HEK293 (cell line): ENCODE measurements around the gene UFL1.

Experiments
- CTCF ChIA-PET: fragments of 350-600 bp; formaldehyde crosslinking; extraction: SDS; loops from one replicate; lab custom pipeline; 2021; ENCODE audit warnings: antibody characterized with exemption; lab: Yijun Ruan, JAX
- POLR2A ChIA-PET: fragments of 300-600 bp; formaldehyde crosslinking; extraction: SDS; loops from one replicate; lab custom pipeline; 2020; ENCODE audit warnings: antibody characterized with exemption, inconsistent platforms; lab: Yijun Ruan, JAX
- H3K27ac ChIP-seq: fragments of 200-500 bp; sonication (Bioruptor generic); 2 replicates; pipeline ENCODE4 v1.5.1; 2014; ENCODE audit warnings: low read depth, low read length, control low read depth, inconsistent platforms; ENCODE audit errors: extremely low read depth
- H3K36me3 ChIP-seq, 2 experiments: fragments of 200-500 bp in 1 of 2; sonication (Bioruptor generic) in 1 of 2; 1 replicate in 1 of 2; 2 replicates in 1 of 2; pipeline ENCODE4 v1.5.1; 2014 to 2017; ENCODE audit warnings: inconsistent platforms in 2 of 2, low read length in 2 of 2; ENCODE audit not compliant: control insufficient read depth in 2 of 2, insufficient read depth in 1 of 2
- H3K4me1 ChIP-seq: fragments of 200-500 bp; sonication (Bioruptor generic); 2 replicates; pipeline ENCODE4 v1.5.1; 2014; ENCODE audit warnings: mild to moderate bottlenecking, low read length, inconsistent platforms; ENCODE audit not compliant: control insufficient read depth, insufficient read depth
- H3K4me3 ChIP-seq: 2 replicates; pipeline ENCODE4 v1.5.1; 2011; ENCODE audit warnings: low read depth, mild to moderate bottlenecking, control low read depth, low read length, moderate library complexity
- H3K9me3 ChIP-seq: fragments of 200-500 bp; sonication (Bioruptor generic); 2 replicates; pipeline ENCODE4 v1.5.1; 2014; ENCODE audit warnings: low read depth, low read length, inconsistent platforms; ENCODE audit not compliant: control insufficient read depth, insufficient read depth
- EGR2 ChIP-seq: fragments of 450-650 bp; formaldehyde crosslinking; IDR thresholded peaks from 2 replicates; pipeline ENCODE4 v1.5.1; 2016; ENCODE audit warnings: low read depth, missing biosample characterization, missing genetic modification characterization
- GLIS2 ChIP-seq: fragments of 450-650 bp; formaldehyde crosslinking; IDR thresholded peaks from 2 replicates; pipeline ENCODE4 v1.5.1; 2016; ENCODE audit warnings: missing biosample characterization, missing genetic modification characterization
- KLF16 ChIP-seq: fragments of 450-650 bp; formaldehyde crosslinking; IDR thresholded peaks from 2 replicates; pipeline ENCODE4 v1.5.1; 2017; ENCODE audit warnings: missing biosample characterization, missing genetic modification characterization
- KLF7 ChIP-seq: fragments of 450-650 bp; formaldehyde crosslinking; IDR thresholded peaks from 2 replicates; pipeline ENCODE4 v1.5.1; 2016; ENCODE audit warnings: missing biosample characterization, missing genetic modification characterization, borderline replicate concordance
- ZNF140 ChIP-seq: fragments of 450-650 bp; formaldehyde crosslinking; IDR thresholded peaks from 2 replicates; pipeline ENCODE4 v1.5.1; 2016; ENCODE audit warnings: missing biosample characterization, missing genetic modification characterization
- ZNF174 ChIP-seq: fragments of 450-650 bp; formaldehyde crosslinking; IDR thresholded peaks from 2 replicates; pipeline ENCODE4 v1.5.0; 2017; ENCODE audit warnings: missing biosample characterization, mild to moderate bottlenecking, missing genetic modification characterization
- ZNF202 ChIP-seq: fragments of 450-650 bp; formaldehyde crosslinking; IDR thresholded peaks from 2 replicates; pipeline ENCODE4 v1.5.1; 2016; ENCODE audit warnings: missing biosample characterization, missing genetic modification characterization, borderline replicate concordance
- ZNF266 ChIP-seq: fragments of 450-650 bp; formaldehyde crosslinking; IDR thresholded peaks from 2 replicates; pipeline ENCODE4 v1.5.1; 2016; ENCODE audit warnings: missing biosample characterization, missing genetic modification characterization, low read depth
- ZNF335 ChIP-seq: fragments of 450-650 bp; formaldehyde crosslinking; conservative IDR thresholded peaks from 2 replicates; pipeline ENCODE4 v1.5.1; 2016; ENCODE audit warnings: missing biosample characterization, missing genetic modification characterization
- ZNF37A ChIP-seq: fragments of 450-650 bp; IDR thresholded peaks from 2 replicates; pipeline ENCODE4 v1.5.1; 2018; ENCODE audit warnings: missing biosample characterization, missing genetic modification characterization
- ZNF423 ChIP-seq: fragments of 450-650 bp; formaldehyde crosslinking; IDR thresholded peaks from 2 replicates; pipeline ENCODE4 v1.5.1; 2016; ENCODE audit warnings: missing biosample characterization, missing genetic modification characterization
- ZNF555 ChIP-seq: fragments of 450-650 bp; formaldehyde crosslinking; conservative IDR thresholded peaks from 2 replicates; pipeline ENCODE4 v1.5.1; 2017; ENCODE audit warnings: missing biosample characterization, mild to moderate bottlenecking, missing genetic modification characterization, inconsistent platforms
- ZNF561 ChIP-seq: fragments of 450-650 bp; IDR thresholded peaks from 2 replicates; pipeline ENCODE4 v1.5.1; 2018; ENCODE audit warnings: missing biosample characterization, missing genetic modification characterization, borderline replicate concordance
- ZNF610 ChIP-seq: fragments of 450-650 bp; formaldehyde crosslinking; IDR thresholded peaks from 2 replicates; pipeline ENCODE4 v1.5.1; 2016; ENCODE audit warnings: missing biosample characterization, missing genetic modification characterization, borderline replicate concordance
- ZNF629 ChIP-seq: fragments of 450-650 bp; formaldehyde crosslinking; IDR thresholded peaks from 2 replicates; pipeline ENCODE4 v1.5.1; 2017; ENCODE audit warnings: missing biosample characterization, missing genetic modification characterization
- ZNF677 ChIP-seq: fragments of 450-650 bp; IDR thresholded peaks from 2 replicates; pipeline ENCODE4 v1.5.0; 2018; ENCODE audit warnings: missing biosample characterization, mild to moderate bottlenecking, missing genetic modification characterization, moderate library complexity
- ZNF76 ChIP-seq: fragments of 450-650 bp; formaldehyde crosslinking; IDR thresholded peaks from 2 replicates; pipeline ENCODE4; 2016; ENCODE audit warnings: low read depth, missing biosample characterization, missing genetic modification characterization, borderline replicate concordance
- TF ChIP-seq, protein P1 (sequence below): fragments of 450-650 bp; formaldehyde crosslinking; IDR thresholded peaks from 2 replicates; pipeline ENCODE4 v1.5.1; 2016; ENCODE audit warnings: missing biosample characterization, missing genetic modification characterization, low read depth
- TF ChIP-seq, protein P2 (sequence below): fragments of 450-650 bp; formaldehyde crosslinking; IDR thresholded peaks from 2 replicates; pipeline ENCODE4 v1.5.1; 2016; ENCODE audit warnings: missing biosample characterization, missing genetic modification characterization
- TF ChIP-seq, protein P3 (sequence below): fragments of 450-650 bp; formaldehyde crosslinking; IDR thresholded peaks from 2 replicates; pipeline ENCODE4 v1.5.1; 2016; ENCODE audit warnings: missing biosample characterization, missing genetic modification characterization
- TF ChIP-seq, protein P4 (sequence below): fragments of 450-650 bp; formaldehyde crosslinking; conservative IDR thresholded peaks from 2 replicates; pipeline ENCODE4 v1.5.1; 2016; ENCODE audit warnings: low read depth, missing biosample characterization, missing genetic modification characterization
- TF ChIP-seq, protein P5 (sequence below): fragments of 450-650 bp; formaldehyde crosslinking; IDR thresholded peaks from 2 replicates; pipeline ENCODE4 v1.5.1; 2016; ENCODE audit warnings: missing biosample characterization, missing genetic modification characterization
- TF ChIP-seq, protein P6 (sequence below): fragments of 450-650 bp; formaldehyde crosslinking; conservative IDR thresholded peaks from 2 replicates; pipeline ENCODE4 v1.5.1; 2016; ENCODE audit warnings: low read depth, missing biosample characterization, missing genetic modification characterization

UFL1 gene

DNA sequence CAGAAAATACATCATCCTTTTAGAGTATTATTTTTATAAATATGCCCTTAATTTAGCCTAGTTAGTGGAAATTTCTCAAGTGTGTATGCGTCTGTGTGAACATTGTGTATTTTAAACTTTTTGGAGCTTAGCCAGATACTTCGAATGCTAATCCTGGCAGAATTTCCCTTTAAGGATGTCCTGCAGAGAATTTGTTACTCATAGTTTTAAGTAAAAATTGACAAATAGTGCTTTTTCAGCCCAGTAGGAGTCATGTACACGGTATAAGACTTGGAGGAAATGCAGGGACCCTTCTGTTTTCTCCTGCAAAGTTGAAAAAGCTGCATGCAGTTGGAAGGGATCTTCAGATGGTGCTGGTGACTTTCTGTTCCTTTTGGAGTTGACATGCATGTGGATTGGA lies 41.3 kb downstream of the UFL1 start, which contains the start of gene FHL5 (continued):
- TF ChIP-seq, protein P1, sequence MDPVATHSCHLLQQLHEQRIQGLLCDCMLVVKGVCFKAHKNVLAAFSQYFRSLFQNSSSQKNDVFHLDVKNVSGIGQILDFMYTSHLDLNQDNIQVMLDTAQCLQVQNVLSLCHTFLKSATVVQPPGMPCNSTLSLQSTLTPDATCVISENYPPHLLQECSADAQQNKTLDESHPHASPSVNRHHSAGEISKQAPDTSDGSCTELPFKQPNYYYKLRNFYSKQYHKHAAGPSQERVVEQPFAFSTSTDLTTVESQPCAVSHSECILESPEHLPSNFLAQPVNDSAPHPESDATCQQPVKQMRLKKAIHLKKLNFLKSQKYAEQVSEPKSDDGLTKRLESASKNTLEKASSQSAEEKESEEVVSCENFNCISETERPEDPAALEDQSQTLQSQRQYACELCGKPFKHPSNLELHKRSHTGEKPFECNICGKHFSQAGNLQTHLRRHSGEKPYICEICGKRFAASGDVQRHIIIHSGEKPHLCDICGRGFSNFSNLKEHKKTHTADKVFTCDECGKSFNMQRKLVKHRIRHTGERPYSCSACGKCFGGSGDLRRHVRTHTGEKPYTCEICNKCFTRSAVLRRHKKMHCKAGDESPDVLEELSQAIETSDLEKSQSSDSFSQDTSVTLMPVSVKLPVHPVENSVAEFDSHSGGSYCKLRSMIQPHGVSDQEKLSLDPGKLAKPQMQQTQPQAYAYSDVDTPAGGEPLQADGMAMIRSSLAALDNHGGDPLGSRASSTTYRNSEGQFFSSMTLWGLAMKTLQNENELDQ (tag by site-specific recombination), result no peak
- no peak for TF ChIP-seq ZNF677 (tag by site-specific recombination)
- no peak for TF ChIP-seq ZNF610 (tag by site-specific recombination)
- TF ChIP-seq ZNF202, result no peak
- TF ChIP-seq ZNF140 (tag by site-specific recombination), result no peak

DNA sequence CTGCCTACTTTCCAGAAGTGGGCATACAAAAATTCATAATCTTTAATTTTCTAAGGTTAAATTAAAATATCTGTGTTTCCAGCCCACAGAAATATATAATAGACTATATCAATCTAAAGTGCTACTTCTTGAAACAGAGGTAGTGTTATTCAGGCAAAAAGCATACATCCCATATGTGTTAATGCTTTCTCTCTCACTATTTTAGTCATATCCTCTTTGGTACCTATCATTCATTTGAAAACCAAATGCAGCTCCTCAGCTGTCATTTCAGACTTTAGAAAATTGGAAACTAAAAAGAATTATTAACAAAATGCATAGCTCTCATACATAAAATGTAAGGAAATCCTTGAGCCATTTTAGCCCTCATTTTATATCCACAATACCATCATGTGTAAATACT lies 42.2 kb downstream of the UFL1 start:
- POLR2A ChIA-PET, result no interaction called here
- Histone ChIP-seq H3K27ac (no peak overlapping the region), H3K4me3 (no peak overlapping the region), H3K9me3 (no peaks in the 10 kb centered on the region), H3K36me3 (no peaks in the 10 kb centered on the region), H3K4me1 (no peaks in the 10 kb centered on the region)
- CTCF ChIA-PET, result no interaction called here
- TF ChIP-seq ZNF37A (tag by site-specific recombination) (no peak), ZNF335 (no peak), ZNF561 (tag by site-specific recombination) (no peak), KLF16 (tag by site-specific recombination) (no peak), ZNF629 (tag by site-specific recombination) (no peak), KLF7 (no peak), GLIS2 (tag by site-specific recombination) (no peak), ZNF555 (tag by site-specific recombination) (no peak), ZNF266 (no peak), ZNF174 (tag by site-specific recombination) (no peak), ZNF423 (no peak), ZNF76 (tag by site-specific recombination) (no peak), EGR2 (tag by site-specific recombination) (no peak)
- TF ChIP-seq, protein P2, sequence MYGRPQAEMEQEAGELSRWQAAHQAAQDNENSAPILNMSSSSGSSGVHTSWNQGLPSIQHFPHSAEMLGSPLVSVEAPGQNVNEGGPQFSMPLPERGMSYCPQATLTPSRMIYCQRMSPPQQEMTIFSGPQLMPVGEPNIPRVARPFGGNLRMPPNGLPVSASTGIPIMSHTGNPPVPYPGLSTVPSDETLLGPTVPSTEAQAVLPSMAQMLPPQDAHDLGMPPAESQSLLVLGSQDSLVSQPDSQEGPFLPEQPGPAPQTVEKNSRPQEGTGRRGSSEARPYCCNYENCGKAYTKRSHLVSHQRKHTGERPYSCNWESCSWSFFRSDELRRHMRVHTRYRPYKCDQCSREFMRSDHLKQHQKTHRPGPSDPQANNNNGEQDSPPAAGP, result no peak
- TF ChIP-seq, protein P3, sequence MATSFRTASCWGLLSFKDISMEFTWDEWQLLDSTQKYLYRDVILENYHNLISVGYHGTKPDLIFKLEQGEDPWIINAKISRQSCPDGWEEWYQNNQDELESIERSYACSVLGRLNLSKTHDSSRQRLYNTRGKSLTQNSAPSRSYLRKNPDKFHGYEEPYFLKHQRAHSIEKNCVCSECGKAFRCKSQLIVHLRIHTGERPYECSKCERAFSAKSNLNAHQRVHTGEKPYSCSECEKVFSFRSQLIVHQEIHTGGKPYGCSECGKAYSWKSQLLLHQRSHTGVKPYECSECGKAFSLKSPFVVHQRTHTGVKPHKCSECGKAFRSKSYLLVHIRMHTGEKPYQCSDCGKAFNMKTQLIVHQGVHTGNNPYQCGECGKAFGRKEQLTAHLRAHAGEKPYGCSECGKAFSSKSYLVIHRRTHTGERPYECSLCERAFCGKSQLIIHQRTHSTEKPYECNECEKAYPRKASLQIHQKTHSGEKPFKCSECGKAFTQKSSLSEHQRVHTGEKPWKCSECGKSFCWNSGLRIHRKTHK (tag by site-specific recombination), result no peak
- TF ChIP-seq, protein P4, sequence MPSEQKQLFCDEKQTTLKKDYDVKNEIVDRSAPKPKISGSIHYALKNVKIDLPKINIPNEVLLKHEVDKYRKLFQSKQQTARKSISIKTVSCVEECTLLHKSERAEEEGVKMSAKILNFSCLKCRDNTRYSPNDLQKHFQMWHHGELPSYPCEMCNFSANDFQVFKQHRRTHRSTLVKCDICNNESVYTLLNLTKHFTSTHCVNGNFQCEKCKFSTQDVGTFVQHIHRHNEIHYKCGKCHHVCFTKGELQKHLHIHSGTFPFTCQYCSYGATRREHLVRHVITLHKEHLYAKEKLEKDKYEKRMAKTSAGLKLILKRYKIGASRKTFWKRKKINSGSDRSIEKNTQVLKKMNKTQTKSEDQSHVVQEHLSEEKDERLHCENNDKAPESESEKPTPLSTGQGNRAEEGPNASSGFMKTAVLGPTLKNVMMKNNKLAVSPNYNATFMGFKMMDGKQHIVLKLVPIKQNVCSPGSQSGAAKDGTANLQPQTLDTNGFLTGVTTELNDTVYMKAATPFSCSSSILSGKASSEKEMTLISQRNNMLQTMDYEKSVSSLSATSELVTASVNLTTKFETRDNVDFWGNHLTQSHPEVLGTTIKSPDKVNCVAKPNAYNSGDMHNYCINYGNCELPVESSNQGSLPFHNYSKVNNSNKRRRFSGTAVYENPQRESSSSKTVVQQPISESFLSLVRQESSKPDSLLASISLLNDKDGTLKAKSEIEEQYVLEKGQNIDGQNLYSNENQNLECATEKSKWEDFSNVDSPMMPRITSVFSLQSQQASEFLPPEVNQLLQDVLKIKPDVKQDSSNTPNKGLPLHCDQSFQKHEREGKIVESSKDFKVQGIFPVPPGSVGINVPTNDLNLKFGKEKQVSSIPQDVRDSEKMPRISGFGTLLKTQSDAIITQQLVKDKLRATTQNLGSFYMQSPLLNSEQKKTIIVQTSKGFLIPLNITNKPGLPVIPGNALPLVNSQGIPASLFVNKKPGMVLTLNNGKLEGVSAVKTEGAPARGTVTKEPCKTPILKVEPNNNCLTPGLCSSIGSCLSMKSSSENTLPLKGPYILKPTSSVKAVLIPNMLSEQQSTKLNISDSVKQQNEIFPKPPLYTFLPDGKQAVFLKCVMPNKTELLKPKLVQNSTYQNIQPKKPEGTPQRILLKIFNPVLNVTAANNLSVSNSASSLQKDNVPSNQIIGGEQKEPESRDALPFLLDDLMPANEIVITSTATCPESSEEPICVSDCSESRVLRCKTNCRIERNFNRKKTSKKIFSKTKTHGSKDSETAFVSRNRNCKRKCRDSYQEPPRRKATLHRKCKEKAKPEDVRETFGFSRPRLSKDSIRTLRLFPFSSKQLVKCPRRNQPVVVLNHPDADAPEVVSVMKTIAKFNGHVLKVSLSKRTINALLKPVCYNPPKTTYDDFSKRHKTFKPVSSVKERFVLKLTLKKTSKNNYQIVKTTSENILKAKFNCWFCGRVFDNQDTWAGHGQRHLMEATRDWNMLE (tag by site-specific recombination), result no peak
- TF ChIP-seq, protein P5, sequence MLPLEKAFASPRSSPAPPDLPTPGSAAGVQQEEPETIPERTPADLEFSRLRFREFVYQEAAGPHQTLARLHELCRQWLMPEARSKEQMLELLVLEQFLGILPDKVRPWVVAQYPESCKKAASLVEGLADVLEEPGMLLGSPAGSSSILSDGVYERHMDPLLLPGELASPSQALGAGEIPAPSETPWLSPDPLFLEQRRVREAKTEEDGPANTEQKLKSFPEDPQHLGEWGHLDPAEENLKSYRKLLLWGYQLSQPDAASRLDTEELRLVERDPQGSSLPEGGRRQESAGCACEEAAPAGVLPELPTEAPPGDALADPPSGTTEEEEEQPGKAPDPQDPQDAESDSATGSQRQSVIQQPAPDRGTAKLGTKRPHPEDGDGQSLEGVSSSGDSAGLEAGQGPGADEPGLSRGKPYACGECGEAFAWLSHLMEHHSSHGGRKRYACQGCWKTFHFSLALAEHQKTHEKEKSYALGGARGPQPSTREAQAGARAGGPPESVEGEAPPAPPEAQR (tag by site-specific recombination), result no peak
- TF ChIP-seq, protein P6, sequence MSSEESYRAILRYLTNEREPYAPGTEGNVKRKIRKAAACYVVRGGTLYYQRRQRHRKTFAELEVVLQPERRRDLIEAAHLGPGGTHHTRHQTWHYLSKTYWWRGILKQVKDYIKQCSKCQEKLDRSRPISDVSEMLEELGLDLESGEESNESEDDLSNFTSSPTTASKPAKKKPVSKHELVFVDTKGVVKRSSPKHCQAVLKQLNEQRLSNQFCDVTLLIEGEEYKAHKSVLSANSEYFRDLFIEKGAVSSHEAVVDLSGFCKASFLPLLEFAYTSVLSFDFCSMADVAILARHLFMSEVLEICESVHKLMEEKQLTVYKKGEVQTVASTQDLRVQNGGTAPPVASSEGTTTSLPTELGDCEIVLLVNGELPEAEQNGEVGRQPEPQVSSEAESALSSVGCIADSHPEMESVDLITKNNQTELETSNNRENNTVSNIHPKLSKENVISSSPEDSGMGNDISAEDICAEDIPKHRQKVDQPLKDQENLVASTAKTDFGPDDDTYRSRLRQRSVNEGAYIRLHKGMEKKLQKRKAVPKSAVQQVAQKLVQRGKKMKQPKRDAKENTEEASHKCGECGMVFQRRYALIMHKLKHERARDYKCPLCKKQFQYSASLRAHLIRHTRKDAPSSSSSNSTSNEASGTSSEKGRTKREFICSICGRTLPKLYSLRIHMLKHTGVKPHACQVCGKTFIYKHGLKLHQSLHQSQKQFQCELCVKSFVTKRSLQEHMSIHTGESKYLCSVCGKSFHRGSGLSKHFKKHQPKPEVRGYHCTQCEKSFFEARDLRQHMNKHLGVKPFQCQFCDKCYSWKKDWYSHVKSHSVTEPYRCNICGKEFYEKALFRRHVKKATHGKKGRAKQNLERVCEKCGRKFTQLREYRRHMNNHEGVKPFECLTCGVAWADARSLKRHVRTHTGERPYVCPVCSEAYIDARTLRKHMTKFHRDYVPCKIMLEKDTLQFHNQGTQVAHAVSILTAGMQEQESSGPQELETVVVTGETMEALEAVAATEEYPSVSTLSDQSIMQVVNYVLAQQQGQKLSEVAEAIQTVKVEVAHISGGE, result no peak
